Measurements from ENCODE around the gene PDLIM7.

The PDLIM7 gene

DNA sequence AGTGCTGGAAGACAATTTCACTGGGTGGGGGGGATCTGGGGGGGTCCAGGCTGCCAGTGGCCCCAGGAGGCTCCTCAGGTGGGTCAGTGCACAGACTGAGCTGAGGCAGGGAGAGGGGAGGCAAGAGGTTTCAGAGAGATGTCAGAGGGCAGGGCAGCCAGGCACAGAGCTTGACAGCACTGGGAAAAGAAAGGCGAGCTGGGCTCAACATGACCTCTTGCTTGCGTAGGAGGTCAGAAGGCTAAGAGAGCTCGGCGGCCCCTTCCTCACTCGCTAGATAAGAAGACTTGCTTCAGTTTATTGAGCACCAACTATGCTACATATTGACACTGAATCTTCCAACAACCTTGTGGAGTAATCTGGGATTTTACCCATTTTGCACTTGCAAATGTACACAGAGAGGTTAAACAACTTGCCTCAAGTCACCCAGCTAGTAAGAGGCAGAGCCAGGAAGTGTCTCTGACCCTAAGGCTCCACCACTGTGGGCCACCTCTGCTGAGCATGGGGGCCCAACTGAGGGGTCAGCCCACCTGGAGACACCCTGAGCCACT lies 3.5 kb downstream of the PDLIM7 start:
- H4K20me1 ChIP-seq (ENCODE audit: insufficient read depth, low read length): no peaks in the 10 kb centered on the region
- H3K27me3 ChIP-seq (replicated peaks; ENCODE audit: insufficient read depth, low read length): peaks cover 12% of the 10 kb centered on the region
- H3K9me2 ChIP-seq (replicated peaks; ENCODE audit: insufficient read depth, low read length): no peaks in the 10 kb centered on the region
- H3K36me3 ChIP-seq (replicated peaks; ENCODE audit: insufficient read depth, low read length): no peaks in the 10 kb centered on the region
- peaks cover 6% of the 10 kb centered on the region for H3F3A ChIP-seq (ENCODE audit: insufficient read depth, low read length)
- peaks cover 16% of the 10 kb centered on the region for H3K4me1 ChIP-seq (ENCODE audit: low read length)
- no peaks in the 10 kb centered on the region for H3K79me2 ChIP-seq (ENCODE audit: low read length)
- no peak overlapping the region for H3K27ac ChIP-seq (ENCODE audit: low read length)
- no peak overlapping the region for H3K4me3 ChIP-seq (ENCODE audit: low read length)
- no peaks in the 10 kb centered on the region for H3K9me3 ChIP-seq (replicated peaks; ENCODE audit: insufficient read depth, low read length)
- DNase-seq: no peak
- H3K9ac ChIP-seq (ENCODE audit: low read length): no peak overlapping the region
- H2AFZ ChIP-seq (ENCODE audit: low read length): no peak overlapping the region
- no peak for TF ChIP-seq EZH2phosphoT487 (IDR thresholded peaks at IDR 0.05; ENCODE audit: low read length)
- no peak for TF ChIP-seq EZH2 (optimal IDR thresholded peaks at IDR 0.05; ENCODE audit: low read depth, low read length)
- no peak for TF ChIP-seq CTCF (IDR thresholded peaks at IDR 0.05; ENCODE audit: low read length)
- no peak overlapping the region for H3K4me2 ChIP-seq (ENCODE audit: low read depth, low read length)

DNA sequence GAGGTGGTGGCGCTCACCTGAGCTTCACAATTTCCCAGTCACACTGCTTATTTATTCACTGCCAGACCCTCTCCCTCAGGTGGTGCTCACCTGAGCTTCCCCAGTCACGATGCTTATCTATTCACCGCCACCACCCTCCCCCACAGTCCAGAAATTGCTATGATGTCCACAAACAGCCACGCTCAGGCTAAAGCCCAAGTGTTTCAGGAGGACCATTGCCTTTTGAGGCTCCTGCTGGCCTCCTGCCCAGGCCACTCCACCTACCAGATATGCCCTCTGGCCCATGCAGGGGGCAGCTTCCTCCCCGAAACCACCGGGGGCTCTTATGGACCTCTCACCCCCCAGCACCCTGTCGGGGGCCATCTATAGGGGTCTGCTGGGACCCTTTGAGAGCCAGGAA lies 4.6 kb downstream of the PDLIM7 start:
- Histone ChIP-seq H3K9ac (ENCODE audit: low read length) (no peak overlapping the region), H3K4me1 (ENCODE audit: low read length) (peaks cover 13% of the 10 kb centered on the region), H2AFZ (ENCODE audit: low read length) (no peak overlapping the region), H3K4me3 (ENCODE audit: low read length) (no peak overlapping the region), H3K27me3 (replicated peaks; ENCODE audit: insufficient read depth, low read length) (peaks cover 2% of the 10 kb centered on the region; the same call in 1 of the 2 replicates), H3K36me3 (replicated peaks; ENCODE audit: insufficient read depth, low read length) (no peaks in the 10 kb centered on the region), H3K27ac (ENCODE audit: low read length) (no peak overlapping the region), H3K9me2 (replicated peaks; ENCODE audit: insufficient read depth, low read length) (no peaks in the 10 kb centered on the region), H3K79me2 (ENCODE audit: low read length) (no peaks in the 10 kb centered on the region), H3F3A (ENCODE audit: insufficient read depth, low read length) (peaks cover 6% of the 10 kb centered on the region), H3K9me3 (replicated peaks; ENCODE audit: insufficient read depth, low read length) (no peaks in the 10 kb centered on the region), H4K20me1 (ENCODE audit: insufficient read depth, low read length) (no peaks in the 10 kb centered on the region), H3K4me2 (ENCODE audit: low read depth, low read length) (no peak overlapping the region)
- TF ChIP-seq EZH2phosphoT487 (IDR thresholded peaks at IDR 0.05; ENCODE audit: low read length) (no peak), EZH2 (optimal IDR thresholded peaks at IDR 0.05; ENCODE audit: low read depth, low read length) (no peak), CTCF (IDR thresholded peaks at IDR 0.05; ENCODE audit: low read length) (no peak)
- no peak for DNase-seq

DNA sequence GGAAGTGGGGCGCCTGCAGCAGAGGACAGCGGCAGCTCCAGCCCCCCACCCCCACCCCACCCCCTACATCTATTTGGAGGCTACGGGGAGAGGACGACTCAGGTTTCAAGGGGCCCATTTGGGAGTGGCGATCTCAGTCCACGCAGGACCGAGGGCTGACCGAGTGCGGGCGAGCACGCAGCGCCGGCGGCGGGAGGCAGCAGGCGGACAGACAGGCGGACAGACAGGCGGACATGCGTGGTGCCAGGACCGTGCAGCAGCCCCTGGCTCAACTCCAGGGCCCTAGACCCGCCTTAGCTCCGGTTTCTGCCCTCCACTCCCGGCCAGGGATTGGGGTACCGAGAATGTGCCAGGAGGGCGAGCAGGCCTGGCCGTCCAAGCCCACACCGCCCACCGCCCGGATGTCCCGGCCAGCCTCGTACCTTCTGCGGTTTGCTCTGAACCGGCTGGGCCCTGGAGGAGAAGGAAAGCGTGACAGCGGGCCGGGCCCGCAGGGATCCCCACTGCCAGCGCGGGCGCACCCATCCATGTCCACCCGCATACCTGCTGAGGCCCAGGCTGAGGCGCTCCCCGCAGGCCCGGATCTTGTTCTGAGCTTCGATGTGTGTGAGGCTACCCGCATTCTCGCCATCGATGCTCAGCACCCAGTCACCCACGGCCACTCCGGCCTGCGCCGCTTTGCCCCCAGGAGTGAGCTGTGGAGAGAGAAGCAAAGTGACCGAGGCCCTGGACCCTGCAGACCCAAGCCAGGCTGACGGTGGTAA lies 5.2 kb downstream of the PDLIM7 start:
- Histone ChIP-seq H3K4me2 (ENCODE audit: low read depth, low read length) (no peak overlapping the region), H3K36me3 (replicated peaks; ENCODE audit: insufficient read depth, low read length) (no peaks in the 10 kb centered on the region), H3F3A (ENCODE audit: insufficient read depth, low read length) (peaks cover 6% of the 10 kb centered on the region), H3K9me2 (replicated peaks; ENCODE audit: insufficient read depth, low read length) (no peaks in the 10 kb centered on the region), H3K4me1 (ENCODE audit: low read length) (peaks cover 11% of the 10 kb centered on the region), H4K20me1 (ENCODE audit: insufficient read depth, low read length) (no peaks in the 10 kb centered on the region), H3K27ac (ENCODE audit: low read length) (no peak overlapping the region), H3K9me3 (replicated peaks; ENCODE audit: insufficient read depth, low read length) (no peaks in the 10 kb centered on the region), H2AFZ (ENCODE audit: low read length) (no peak overlapping the region), H3K9ac (ENCODE audit: low read length) (no peak overlapping the region), H3K4me3 (ENCODE audit: low read length) (no peak overlapping the region), H3K27me3 (replicated peaks; ENCODE audit: insufficient read depth, low read length) (no peaks in the 10 kb centered on the region), H3K79me2 (ENCODE audit: low read length) (no peaks in the 10 kb centered on the region)
- DNase-seq: no peak
- no peak for TF ChIP-seq CTCF (IDR thresholded peaks at IDR 0.05; ENCODE audit: low read length)
- TF ChIP-seq EZH2phosphoT487 (IDR thresholded peaks at IDR 0.05; ENCODE audit: low read length): no peak
- no peak for TF ChIP-seq EZH2 (optimal IDR thresholded peaks at IDR 0.05; ENCODE audit: low read depth, low read length)

Measured in MM.1S (cell line).